HL-60/S4 (cell line): ENCODE data around the gene DAW1.
"Not testable (repeated sequence)": the region's sequence is repeated elsewhere in the genome, so short reads cannot be mapped to it uniquely, and the experiment has no call there.

Source experiments
- in situ Hi-C: fragments of 300-500 bp; cut with MboI; formaldehyde crosslinking; loops from 2 replicates; pipeline ENCODE4 v1.14.3; 2022; ENCODE audit warnings: low sequenced_read_pairs

DAW1 gene, protein sequence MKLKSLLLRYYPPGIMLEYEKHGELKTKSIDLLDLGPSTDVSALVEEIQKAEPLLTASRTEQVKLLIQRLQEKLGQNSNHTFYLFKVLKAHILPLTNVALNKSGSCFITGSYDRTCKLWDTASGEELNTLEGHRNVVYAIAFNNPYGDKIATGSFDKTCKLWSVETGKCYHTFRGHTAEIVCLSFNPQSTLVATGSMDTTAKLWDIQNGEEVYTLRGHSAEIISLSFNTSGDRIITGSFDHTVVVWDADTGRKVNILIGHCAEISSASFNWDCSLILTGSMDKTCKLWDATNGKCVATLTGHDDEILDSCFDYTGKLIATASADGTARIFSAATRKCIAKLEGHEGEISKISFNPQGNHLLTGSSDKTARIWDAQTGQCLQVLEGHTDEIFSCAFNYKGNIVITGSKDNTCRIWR

GRCh38 chr2:227871375-227871791 is at the start of gene DAW1:
Gene DAW1 (plus strand): TSS chr2:227871631. CDS start chr2:227871690, 59 bp downstream.
- in situ Hi-C loops = loop anchor here (25.0 kb wide), 1 partner anchor 734 kb away; no protein-coding TSS in a partner anchor

GRCh38 chr2:227822416-227823003 is 48.9 kb upstream of the DAW1 start:
- in situ Hi-C loops = no loop called here

- in situ Hi-C loops = no loop called here
These were observed 47.5 kb upstream of the DAW1 start for GRCh38 chr2:227823922-227824321.

DNA sequence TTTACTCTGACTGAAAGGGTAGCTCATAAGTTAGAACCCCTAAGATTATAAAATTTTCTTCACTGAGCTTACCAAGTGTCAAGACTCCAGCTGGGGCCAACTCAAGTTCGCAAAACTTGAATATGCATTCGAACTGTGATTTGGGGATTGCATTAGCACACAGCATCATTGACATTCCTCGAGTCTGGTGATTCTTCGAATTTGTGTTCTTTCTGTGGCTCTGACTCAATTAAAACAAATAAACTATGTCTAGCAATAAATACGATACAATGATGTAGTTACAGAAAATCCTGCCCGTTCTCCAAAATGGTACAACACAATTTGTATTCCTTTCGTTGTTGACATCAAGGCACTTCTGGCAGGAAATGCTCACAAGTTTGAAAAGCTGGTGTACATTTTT is 46.7 kb upstream of the DAW1 start:
- in situ Hi-C loops = no loop called here

DNA sequence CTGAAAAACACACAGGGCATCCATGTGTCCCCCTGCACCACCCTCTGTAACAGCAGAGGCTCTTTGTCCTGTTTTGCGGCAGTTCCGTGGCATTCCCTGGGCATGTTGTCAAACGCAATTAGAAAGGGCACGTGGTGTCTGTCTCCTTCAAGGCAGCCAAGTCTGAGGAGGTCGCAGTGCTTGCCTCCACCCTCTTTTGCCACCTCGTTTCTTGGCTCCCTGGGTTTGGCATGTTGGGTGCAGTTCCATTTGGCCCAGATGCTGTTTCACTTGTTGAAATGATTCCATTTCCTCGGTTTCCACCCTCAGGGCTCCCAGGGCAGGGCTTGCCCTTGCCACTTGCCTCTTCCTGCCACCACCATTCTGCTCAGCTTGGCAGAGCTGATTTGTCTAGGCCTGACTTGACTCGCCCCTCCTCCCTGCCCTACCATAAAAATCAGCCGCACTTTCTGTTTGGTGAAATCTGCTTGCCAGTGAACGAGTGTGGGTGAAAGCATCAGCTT is 45.4 kb upstream of the DAW1 start:
- in situ Hi-C loops = no loop called here

GRCh38 chr2:227826563-227826962 is 44.9 kb upstream of the DAW1 start:
- in situ Hi-C loops = no loop called here

DNA sequence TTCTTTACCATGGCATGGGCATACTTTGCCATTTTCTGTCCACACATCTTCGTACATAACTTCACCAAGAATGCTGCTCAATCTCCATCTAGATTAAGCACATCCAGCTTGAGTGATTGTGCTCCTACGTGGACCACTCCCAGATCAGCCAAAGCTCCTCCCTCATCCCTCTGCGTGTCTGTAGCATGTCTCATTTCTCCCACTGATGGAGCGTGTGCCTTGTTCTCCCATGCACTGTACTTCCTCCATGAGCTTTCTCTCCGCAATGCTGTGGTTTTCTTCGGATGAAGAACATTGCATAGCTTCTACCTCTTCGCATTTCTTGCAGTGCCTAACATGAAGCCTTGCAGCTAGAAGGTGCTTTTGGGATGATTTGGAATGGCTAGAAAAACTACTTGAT is 44.3 kb upstream of the DAW1 start:
- in situ Hi-C loops = no loop called here

DNA sequence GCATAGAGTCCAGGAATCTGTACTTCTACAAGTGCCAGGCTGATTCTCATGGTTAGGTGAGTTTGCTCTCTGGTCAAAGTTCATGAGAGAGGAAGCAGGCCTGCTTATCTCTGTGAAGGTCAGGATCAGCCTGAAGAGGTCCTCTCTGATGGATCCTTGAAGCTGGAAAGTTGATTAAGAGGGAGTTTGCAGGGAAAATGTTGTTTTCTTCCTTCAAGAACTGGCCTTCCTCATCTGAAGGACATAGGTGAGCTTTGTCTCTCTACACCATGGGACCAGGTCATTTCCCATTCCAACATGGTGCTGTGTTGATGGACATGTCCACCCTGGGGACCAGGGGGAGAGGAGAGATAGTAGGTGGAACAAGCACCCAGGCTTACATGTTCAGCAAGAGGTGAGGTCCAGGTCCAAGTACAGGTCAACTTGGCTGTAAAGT is 42.9 kb upstream of the DAW1 start:
- in situ Hi-C loops = no loop called here

GRCh38 chr2:227829337-227829736 is 42.1 kb upstream of the DAW1 start:
- in situ Hi-C loops = no loop called here

- in situ Hi-C loops = no loop called here
These were observed 37.0 kb upstream of the DAW1 start for GRCh38 chr2:227834423-227834822.

GRCh38 chr2:227834916-227835650 is 36.3 kb upstream of the DAW1 start:
- in situ Hi-C loops = no loop called here

GRCh38 chr2:227839339-227840129 is 31.9 kb upstream of the DAW1 start:
- in situ Hi-C loops = not testable (repeated sequence)

DNA sequence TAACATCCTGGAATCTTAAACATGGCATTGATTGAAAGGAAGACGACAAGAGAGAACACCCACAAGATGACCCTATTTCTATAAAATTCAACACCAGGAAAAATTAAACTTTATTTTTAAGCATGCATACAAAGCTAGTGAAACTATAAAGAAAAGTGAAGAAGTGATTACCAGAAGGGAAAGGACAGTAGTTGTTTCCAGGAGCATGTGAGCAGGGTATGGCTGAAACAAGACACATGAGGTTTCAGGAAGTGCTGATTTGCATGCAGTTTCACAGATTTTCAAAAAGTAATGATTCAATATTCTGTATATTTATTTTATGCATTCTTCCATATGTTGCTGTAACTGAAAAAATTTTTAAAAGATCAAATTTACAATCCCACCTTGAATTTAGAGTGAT is 24.6 kb upstream of the DAW1 start:
- in situ Hi-C loops = no loop called here

DNA sequence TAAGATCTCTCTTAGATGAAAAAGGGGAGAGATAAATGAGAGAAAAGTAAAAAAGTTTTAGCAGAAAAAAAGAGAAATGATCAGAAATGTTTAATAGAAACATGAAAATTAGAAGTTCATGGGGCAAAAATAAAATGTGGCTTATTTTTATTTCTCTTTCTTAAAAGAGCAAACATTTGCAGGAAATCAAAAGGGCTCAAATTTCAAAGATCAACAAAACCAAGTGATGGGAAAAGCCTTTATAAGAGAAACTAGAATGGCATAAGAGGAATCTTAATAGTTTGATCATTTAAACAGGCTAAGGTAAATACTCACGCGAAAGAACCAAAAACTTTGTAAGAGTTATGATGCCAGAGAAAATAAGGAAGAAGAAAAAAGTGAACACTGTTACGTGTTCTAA is 23.3 kb upstream of the DAW1 start:
- in situ Hi-C loops = no loop called here

- in situ Hi-C loops = no loop called here
These were observed 22.8 kb upstream of the DAW1 start for GRCh38 chr2:227848586-227848985.

DNA sequence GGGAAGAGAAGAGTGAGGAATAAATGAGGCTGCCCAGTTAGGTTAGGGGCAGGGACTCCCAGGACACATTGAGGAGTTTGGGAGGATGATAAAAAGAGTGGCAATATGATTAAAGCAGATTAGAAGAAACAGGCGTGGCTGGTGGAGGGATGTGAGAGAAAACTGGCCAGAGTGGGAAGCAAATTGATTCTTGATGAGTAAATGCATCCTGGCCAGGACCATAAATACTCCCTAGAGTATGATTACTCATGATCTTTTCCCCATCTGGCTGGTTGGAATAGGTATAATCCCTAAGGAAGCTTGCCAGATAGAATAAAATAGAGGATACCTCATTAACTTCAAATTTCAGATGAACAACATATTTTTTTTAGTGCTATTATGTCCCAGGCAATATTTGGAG is 21.5 kb upstream of the DAW1 start:
- in situ Hi-C loops = loop anchor here (25.0 kb wide), 1 partner anchor 713 kb away; no protein-coding TSS in a partner anchor

- in situ Hi-C loops = loop anchor here (25.0 kb wide), 1 partner anchor 716 kb away; no protein-coding TSS in a partner anchor
These were observed 18.2 kb upstream of the DAW1 start for GRCh38 chr2:227853204-227853629.

DNA sequence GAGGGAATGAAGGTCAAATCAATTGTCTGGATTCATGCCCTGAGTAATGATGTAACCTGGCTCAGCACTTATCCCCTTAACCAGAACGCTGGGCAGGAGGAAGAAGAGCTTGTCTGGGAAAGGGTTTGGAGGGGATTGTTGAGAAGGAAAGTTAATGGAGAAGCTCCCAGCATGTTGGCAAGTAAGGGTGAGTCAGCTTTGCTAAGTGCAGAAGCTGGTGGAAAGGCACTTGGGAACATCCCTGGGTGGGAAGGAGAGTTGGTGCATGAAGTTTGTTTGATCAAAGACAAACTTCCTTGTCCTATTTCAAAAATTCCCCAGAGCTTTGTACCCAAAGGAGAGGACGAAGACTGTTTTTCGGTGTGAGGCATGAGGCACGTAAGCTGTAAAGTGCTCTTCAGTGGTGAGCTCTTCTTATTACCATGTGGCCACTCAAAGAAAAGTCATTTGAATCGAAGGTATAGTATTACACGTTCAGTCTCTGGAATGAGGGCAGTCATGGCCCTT is 17.6 kb upstream of the DAW1 start:
- in situ Hi-C loops = loop anchor here (25.0 kb wide), 1 partner anchor 717 kb away; no protein-coding TSS in a partner anchor

DNA sequence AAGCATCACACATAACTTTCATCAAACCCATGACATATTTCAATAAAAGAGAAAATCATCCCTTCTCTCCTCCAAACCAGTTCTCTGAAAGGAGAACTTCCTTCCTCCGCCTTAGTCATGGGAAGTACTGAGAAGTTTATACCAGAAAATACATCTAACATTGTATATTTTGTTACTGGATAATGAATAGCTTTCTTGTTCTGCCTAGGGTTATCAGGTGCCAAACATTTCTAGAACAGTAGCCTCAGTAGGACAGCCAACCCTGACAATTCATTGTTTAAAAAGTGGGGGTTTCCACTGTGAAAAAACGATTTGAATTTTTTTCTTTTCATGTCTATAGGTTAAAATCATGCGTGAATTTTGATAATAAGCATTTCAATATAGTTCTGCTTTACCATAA is 16.0 kb upstream of the DAW1 start:
- in situ Hi-C loops = loop anchor here (25.0 kb wide), 1 partner anchor 718 kb away; no protein-coding TSS in a partner anchor

- in situ Hi-C loops = loop anchor here (25.0 kb wide), 1 partner anchor 719 kb away; no protein-coding TSS in a partner anchor
These were observed 14.7 kb upstream of the DAW1 start for GRCh38 chr2:227856697-227857096.
